H9 (cell line): ENCODE measurements around the gene PIGX. TPM values are rescaled to one million over a fixed set of nuclear protein-coding genes. Genes with fewer than 3 reads are reported as not detected.

Experiments used
- DNase-seq: peaks from one replicate; pipeline ENCODE4 v3.0.0-alpha.2; 2017
- H2AFZ ChIP-seq: one replicate; pipeline ENCODE4 v1.6.1; 2013; ENCODE audit warnings: mild to moderate bottlenecking, low read length, control low read depth, moderate library complexity
- H2AK5ac ChIP-seq: 2 replicates; pipeline ENCODE4 v1.6.1; 2013; ENCODE audit warnings: low read length, control low read depth, mixed read lengths; ENCODE audit not compliant: insufficient read length
- H2BK120ac ChIP-seq: one replicate; pipeline ENCODE4 v1.6.1; 2013; ENCODE audit warnings: low read depth, mild to moderate bottlenecking, low read length, control low read depth, inconsistent platforms; ENCODE audit not compliant: poor library complexity, severe bottlenecking
- H2BK12ac ChIP-seq: 2 replicates; pipeline ENCODE4 v1.6.1; 2013; ENCODE audit warnings: low read length, control low read depth, mixed read lengths, low read depth; ENCODE audit not compliant: insufficient read length
- H2BK15ac ChIP-seq: 2 replicates; pipeline ENCODE4 v1.6.1; 2013; ENCODE audit warnings: low read depth, low read length, control low read depth
- H2BK20ac ChIP-seq: one replicate; pipeline ENCODE4 v1.6.1; 2013; ENCODE audit warnings: low read depth, mild to moderate bottlenecking, low read length, control low read depth, inconsistent platforms; ENCODE audit not compliant: poor library complexity, severe bottlenecking
- H2BK5ac ChIP-seq: 2 replicates; pipeline ENCODE4 v1.6.1; 2013; ENCODE audit warnings: low read length, control low read depth, mixed read lengths; ENCODE audit not compliant: insufficient read length
- H3K14ac ChIP-seq: 2 replicates; pipeline ENCODE4 v1.6.1; 2013; ENCODE audit warnings: low read length, control low read depth; ENCODE audit not compliant: insufficient read depth
- H3K18ac ChIP-seq: 2 replicates; pipeline ENCODE4 v1.6.1; 2013; ENCODE audit warnings: low read depth, mild to moderate bottlenecking, mixed read lengths, low read length, control low read depth; ENCODE audit not compliant: insufficient read length
- H3K23ac ChIP-seq: 2 replicates; pipeline ENCODE4 v1.6.1; 2013; ENCODE audit warnings: low read length, control low read depth, mixed read lengths, low read depth; ENCODE audit not compliant: insufficient read length
- H3K23me2 ChIP-seq: 2 replicates; pipeline ENCODE4 v1.6.1; 2013; ENCODE audit warnings: low read depth, mild to moderate bottlenecking, mixed read lengths, low read length, control low read depth; ENCODE audit not compliant: insufficient read length, poor library complexity, severe bottlenecking
- H3K27ac ChIP-seq: 2 replicates; pipeline ENCODE4 v1.5.1; 2013; ENCODE audit warnings: low read length, control low read depth, mixed read lengths, low read depth; ENCODE audit not compliant: insufficient read length
- H3K27me3 ChIP-seq: 2 replicates; pipeline ENCODE4 v1.6.1; 2013; ENCODE audit warnings: low read length, control low read depth, inconsistent platforms; ENCODE audit not compliant: insufficient read depth
- H3K4ac ChIP-seq: 2 replicates; pipeline ENCODE4 v1.6.1; 2013; ENCODE audit warnings: low read depth, mild to moderate bottlenecking, control low read depth, inconsistent platforms, low read length, moderate library complexity
- H3K4me1 ChIP-seq: 2 replicates; pipeline ENCODE4 v1.6.1; 2013; ENCODE audit warnings: low read length, control low read depth, inconsistent platforms; ENCODE audit not compliant: insufficient read depth
- H3K4me2 ChIP-seq: 2 replicates; pipeline ENCODE4 v1.6.1; 2013; ENCODE audit warnings: low read length, control low read depth, mixed read lengths; ENCODE audit not compliant: insufficient read length, insufficient read depth
- H3K56ac ChIP-seq: 2 replicates; pipeline ENCODE4 v1.6.1; 2013; ENCODE audit warnings: low read depth, mild to moderate bottlenecking, mixed read lengths, low read length, control low read depth; ENCODE audit not compliant: insufficient read length
- H3K79me1 ChIP-seq: 2 replicates; pipeline ENCODE4 v1.6.1; 2013; ENCODE audit warnings: low read depth, mild to moderate bottlenecking, moderate library complexity, low read length, control low read depth, inconsistent platforms; ENCODE audit not compliant: insufficient read depth, poor library complexity, severe bottlenecking
- H3K79me2 ChIP-seq: 2 replicates; pipeline ENCODE4 v1.6.1; 2013; ENCODE audit warnings: low read length, control low read depth, inconsistent platforms; ENCODE audit not compliant: insufficient read depth
- H3K9ac ChIP-seq: 2 replicates; pipeline ENCODE4 v1.6.1; 2013; ENCODE audit warnings: low read length, control low read depth, mixed read lengths; ENCODE audit not compliant: insufficient read length; ENCODE audit errors: extremely low read depth
- H3K9me3 ChIP-seq: one replicate; pipeline ENCODE4 v1.6.1; 2013; ENCODE audit warnings: low read depth, low read length, inconsistent platforms; ENCODE audit not compliant: control insufficient read depth
- H3T11ph ChIP-seq: one replicate; pipeline ENCODE4 v1.6.1; 2013; ENCODE audit warnings: mild to moderate bottlenecking, low read length, control low read depth, inconsistent platforms
- H4K20me1 ChIP-seq: one replicate; pipeline ENCODE4 v1.6.1; 2013; ENCODE audit not compliant: control insufficient read depth, insufficient read length, insufficient read depth
- H4K5ac ChIP-seq: 2 replicates; pipeline ENCODE4 v1.6.1; 2013; ENCODE audit warnings: low read depth, mild to moderate bottlenecking, mixed read lengths, low read length, control low read depth; ENCODE audit not compliant: insufficient read length
- H4K8ac ChIP-seq: replicated peaks from 2 replicates; pipeline ENCODE4 v1.6.1; 2013; ENCODE audit warnings: low read length, control low read depth, mixed read lengths, low read depth; ENCODE audit not compliant: insufficient read length
- H4K91ac ChIP-seq: 2 replicates; pipeline ENCODE4 v1.6.1; 2013; ENCODE audit warnings: low read depth, mild to moderate bottlenecking, moderate library complexity, mixed read lengths, low read length, control low read depth; ENCODE audit not compliant: insufficient read length
- H3K27ac Mint-ChIP-seq, 3 experiments: 2 replicates in 2 of 3; 3 replicates in 1 of 3; pipeline ENCODE4 v1.8.0; 2020 to 2021; ENCODE audit warnings: mixed read lengths in 3 of 3, mild to moderate bottlenecking in 1 of 3, moderate library complexity in 1 of 3
- H3K27me3 Mint-ChIP-seq: 2 replicates; pipeline ENCODE4 v1.8.0; 2021; ENCODE audit warnings: low read depth, mild to moderate bottlenecking, moderate library complexity, mixed read lengths
- H3K36me3 Mint-ChIP-seq, 3 experiments: 2 replicates in 2 of 3; 3 replicates in 1 of 3; pipeline ENCODE4 v1.8.0; 2020 to 2021; ENCODE audit warnings: low read depth in 3 of 3, mixed read lengths in 3 of 3; ENCODE audit not compliant: insufficient read depth in 1 of 3
- H3K4me1 Mint-ChIP-seq, 2 experiments: 2 replicates each; pipeline ENCODE4 v1.8.0; 2020; ENCODE audit warnings: mixed read lengths in 2 of 2
- H3K4me3 Mint-ChIP-seq, 2 experiments: 2 replicates in 1 of 2; 3 replicates in 1 of 2; pipeline ENCODE4 v1.8.0; 2020 to 2021; ENCODE audit warnings: mild to moderate bottlenecking in 2 of 2, mixed read lengths in 2 of 2, moderate library complexity in 1 of 2
- H3K9me3 Mint-ChIP-seq, 2 experiments: 2 replicates in 1 of 2; 3 replicates in 1 of 2; pipeline ENCODE4 v1.8.0; 2020; ENCODE audit warnings: mild to moderate bottlenecking in 2 of 2, mixed read lengths in 2 of 2, moderate library complexity in 1 of 2
- WGBS: extraction: QIAGEN DNeasy Blood & Tissue Kit; methylation state at CpG from one replicate; pipeline ENCODE4 v1.1.7; 2013; ENCODE audit warnings: missing lambda C conversion rate, low lambda C conversion rate, mixed read lengths; ENCODE audit not compliant: insufficient read length; ENCODE audit errors: extremely low coverage; 5-methylcytosine and 5-hydroxymethylcytosine counted together
- total RNA-seq: library from RNA; stranded (reverse); gene quantifications from 2 replicates; pipeline ENCODE4 v1.2.1, GENCODE V29; 2021
- TF ChIP-seq, protein P1 (sequence below): fragments of 200-600 bp; sonication (generic); conservative IDR thresholded peaks from 3 replicates; pipeline ENCODE4 v1.8.0; 2021; ENCODE audit warnings: antibody characterized with exemption, mild to moderate bottlenecking

The PIGX gene
- total RNA-seq, 1 experiment from 2014 or later, result 20.0 TPM

DNA sequence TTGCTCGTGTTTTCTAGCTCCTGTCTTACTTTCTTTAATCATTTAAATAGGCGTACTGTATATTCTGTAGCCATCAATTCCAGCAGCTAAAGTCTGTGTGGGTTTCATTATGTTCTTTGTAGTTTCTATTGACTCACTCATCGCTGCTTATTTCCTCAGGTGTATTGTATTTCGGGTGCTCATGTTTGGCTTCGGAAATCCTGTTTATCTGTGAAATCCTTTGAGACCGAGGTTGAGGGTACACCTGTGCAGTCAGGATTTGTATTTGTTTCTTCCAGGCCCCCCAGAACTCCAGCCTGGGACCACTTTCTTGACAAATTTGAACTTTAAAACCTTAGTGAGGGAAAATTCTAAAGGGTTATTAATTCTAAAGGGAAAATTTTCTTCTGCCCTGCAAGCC lies 25.5 kb downstream of the PIGX start:
- H3K9ac ChIP-seq, result no peak overlapping the region
- no peak overlapping the region for H2BK15ac ChIP-seq
- H3K79me1 ChIP-seq, result no peaks in the 10 kb centered on the region
- no peak overlapping the region for H3K18ac ChIP-seq
- H3K27ac ChIP-seq, result no peak overlapping the region
- no peak overlapping the region for H3K23ac ChIP-seq
- H4K8ac ChIP-seq, result no peak overlapping the region
- no peak overlapping the region; a peak in 1 of 7 replicates for H3K27ac Mint-ChIP-seq
- DNase-seq, result no peak
- no peak overlapping the region for H2BK12ac ChIP-seq
- no peak overlapping the region for H2BK20ac ChIP-seq
- H3K9me3 ChIP-seq, result no peaks in the 10 kb centered on the region
- no peaks in the 10 kb centered on the region for H3K27me3 ChIP-seq
- H4K20me1 ChIP-seq, result no peaks in the 10 kb centered on the region
- H3K4me1 ChIP-seq, result no peaks in the 10 kb centered on the region; the same call in 1 of the 2 replicates
- H2BK5ac ChIP-seq, result no peak overlapping the region
- H3K9me3 Mint-ChIP-seq, result peaks cover 3 to 5% of the 10 kb centered on the region in 2 experiments; a peak in 4 of 5 replicates
- H2BK120ac ChIP-seq, result no peak overlapping the region
- no peaks in the 10 kb centered on the region for H3K27me3 Mint-ChIP-seq
- no peak overlapping the region for H3K4me2 ChIP-seq
- H4K5ac ChIP-seq, result no peak overlapping the region
- H3K36me3 Mint-ChIP-seq, result peaks cover 2 to 14% (median 9%) of the 10 kb centered on the region in 3 experiments; a peak in 6 of 7 replicates
- no peak overlapping the region for H3K14ac ChIP-seq
- no peak overlapping the region for H2AFZ ChIP-seq
- no peak overlapping the region for H3K4ac ChIP-seq
- H2AK5ac ChIP-seq, result no peak overlapping the region
- WGBS, result no CpG with 5 or more reads among the region's 6 CpGs
- H3K79me2 ChIP-seq, result peaks cover 16% of the 10 kb centered on the region; the same call in 1 of the 2 replicates
- H3K56ac ChIP-seq, result no peak overlapping the region
- TF ChIP-seq, protein P1, sequence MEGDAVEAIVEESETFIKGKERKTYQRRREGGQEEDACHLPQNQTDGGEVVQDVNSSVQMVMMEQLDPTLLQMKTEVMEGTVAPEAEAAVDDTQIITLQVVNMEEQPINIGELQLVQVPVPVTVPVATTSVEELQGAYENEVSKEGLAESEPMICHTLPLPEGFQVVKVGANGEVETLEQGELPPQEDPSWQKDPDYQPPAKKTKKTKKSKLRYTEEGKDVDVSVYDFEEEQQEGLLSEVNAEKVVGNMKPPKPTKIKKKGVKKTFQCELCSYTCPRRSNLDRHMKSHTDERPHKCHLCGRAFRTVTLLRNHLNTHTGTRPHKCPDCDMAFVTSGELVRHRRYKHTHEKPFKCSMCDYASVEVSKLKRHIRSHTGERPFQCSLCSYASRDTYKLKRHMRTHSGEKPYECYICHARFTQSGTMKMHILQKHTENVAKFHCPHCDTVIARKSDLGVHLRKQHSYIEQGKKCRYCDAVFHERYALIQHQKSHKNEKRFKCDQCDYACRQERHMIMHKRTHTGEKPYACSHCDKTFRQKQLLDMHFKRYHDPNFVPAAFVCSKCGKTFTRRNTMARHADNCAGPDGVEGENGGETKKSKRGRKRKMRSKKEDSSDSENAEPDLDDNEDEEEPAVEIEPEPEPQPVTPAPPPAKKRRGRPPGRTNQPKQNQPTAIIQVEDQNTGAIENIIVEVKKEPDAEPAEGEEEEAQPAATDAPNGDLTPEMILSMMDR, result no peak
- H4K91ac ChIP-seq, result no peak overlapping the region
- peaks cover 7% of the 10 kb centered on the region for H3K23me2 ChIP-seq
- peaks cover 7 to 14% of the 10 kb centered on the region in 2 experiments for H3K4me1 Mint-ChIP-seq
- no peak overlapping the region for H3K4me3 Mint-ChIP-seq
- H3T11ph ChIP-seq, result no peak overlapping the region
